Lower leg skin (tissue), 4 donors: ENCODE measurements around the gene TESK1. TPM values are rescaled to one million over a fixed set of nuclear protein-coding genes. Genes with fewer than 3 reads are reported as not detected.

Source experiments
- DNase-seq, 2 donors: peaks; one replicate each; pipeline ENCODE4 v3.0.0-alpha.2; 2019; ENCODE audit warnings: low spot score in 2 of 2
- H3K4me3 ChIP-seq: fragments of 200-600 bp; sonication (generic); 2 replicates; pipeline ENCODE4 v1.5.1; 2017; ENCODE audit warnings: mild to moderate bottlenecking, low read depth; ENCODE audit not compliant: poor library complexity, severe bottlenecking
- CTCF ChIP-seq, 3 donors: fragments of 450-650 bp; IDR thresholded peaks; one replicate each; pipeline ENCODE4 v1.5.1; 2016; ENCODE audit warnings: antibody characterized with exemption in 3 of 3, mild to moderate bottlenecking in 3 of 3, moderate library complexity in 2 of 3
- POLR2A ChIP-seq, 2 donors: fragments of 450-650 bp; IDR thresholded peaks; one replicate each; pipeline ENCODE4 v1.6.1; 2016 to 2017; ENCODE audit warnings: antibody characterized with exemption in 2 of 2, mild to moderate bottlenecking in 1 of 2, moderate library complexity in 1 of 2
- WGBS, 2 donors: methylation state at CpG; one replicate each; pipeline ENCODE4 v1.1.5; 2018; 5-methylcytosine and 5-hydroxymethylcytosine counted together
- intact Hi-C: fragments of 100-400 bp; cut with DNase I; formaldehyde crosslinking; loops from one replicate; pipeline ENCODE4 v1.15.0; 2023; ENCODE audit warnings: low total_unique reads
- total RNA-seq, 4 donors: library from RNA; depleted of rRNA; stranded (reverse); fragments of >200 nt; gene quantifications; one replicate each; pipeline ENCODE4 v1.1.0, GENCODE V29; 2016

TESK1 gene
- total RNA-seq, 4 donors from 2014 or later: 20.8 to 43.5 (median 33.0) TPM

GRCh38 chr9:35616681-35617459, 11.8 kb downstream of the TESK1 start:
- peak in 1 of 2 donors; percentile 92 for DNase-seq
- WGBS, 2 donors: 12 to 14% methylated on average over 39 to 42 of the region's 51 CpGs
- intact Hi-C loops: no loop called here
- H3K4me3 ChIP-seq: no peak overlapping the region
- TF ChIP-seq CTCF (IDR thresholded peaks at IDR 0.05) (no peak), POLR2A (IDR thresholded peaks at IDR 0.05) (no peak)

GRCh38 chr9:35617548-35617947, 12.5 kb downstream of the TESK1 start:
- intact Hi-C loops: no loop called here
- whole genome bisulfite sequencing, 2 donors: 79 to 81% methylated on average over 8 of the region's 8 CpGs
- no peak overlapping the region for H3K4me3 ChIP-seq
- TF ChIP-seq CTCF (IDR thresholded peaks at IDR 0.05) (no peak), POLR2A (IDR thresholded peaks at IDR 0.05) (no peak)
- DNase-seq: peak in 1 of 2 donors; percentile 71

- WGBS, 2 donors: 82 to 85% methylated on average over 7 of the region's 7 CpGs
- intact Hi-C loops: no loop called here
- peak in 1 of 2 donors; percentile 80 for DNase-seq
- no peak within 1 kb of the TSS for H3K4me3 ChIP-seq
- TF ChIP-seq POLR2A (IDR thresholded peaks at IDR 0.05): no peak
- no peak for TF ChIP-seq CTCF (IDR thresholded peaks at IDR 0.05)
These were observed 13.3 kb downstream of the TESK1 start, which contains the start of gene CD72 for GRCh38 chr9:35618325-35618727. CD72 (minus strand) TSS chr9:35618413; CDS start chr9:35618303, 110 bp downstream.

- H3K4me3 ChIP-seq: no peak overlapping the region
- DNase-seq: peak in 1 of 2 donors; percentile 87
- 79 to 85% methylated on average over 17 of the region's 17 CpGs for WGBS, 2 donors
- intact Hi-C loops: no loop called here
- TF ChIP-seq CTCF (IDR thresholded peaks at IDR 0.05) (no peak), POLR2A (IDR thresholded peaks at IDR 0.05) (no peak)
These were observed 14.1 kb downstream of the TESK1 start for GRCh38 chr9:35618854-35619799.

GRCh38 chr9:35619800-35620158, 14.7 kb downstream of the TESK1 start:
- WGBS, 2 donors: 69 to 83% methylated on average over 2 of the region's 2 CpGs
- intact Hi-C loops: no loop called here
- TF ChIP-seq CTCF (IDR thresholded peaks at IDR 0.05) (no peak), POLR2A (IDR thresholded peaks at IDR 0.05) (no peak)
- DNase-seq: peak in 1 of 2 donors; percentile 9
- H3K4me3 ChIP-seq: no peak overlapping the region
